Left lung (tissue), 10 donors: Measurements from ENCODE around the gene PDS5A. TPM values are rescaled to one million over a fixed set of nuclear protein-coding genes. Genes with fewer than 3 reads are reported as not detected.

ENCODE experiments used
- ATAC-seq: fragments of 200-7000 bp; cut with Tn5 transposase; one replicate; pipeline ENCODE4 v1.9.1; 2020; ENCODE audit warnings: moderate library complexity
- DNase-seq, 4 donors: peaks; one replicate each; pipeline ENCODE4 v3.0.0-alpha.2; 2013 to 2020
- H3K27ac ChIP-seq, 2 donors: fragments of 200-600 bp; sonication (generic) in 1 of 2; one replicate each; pipeline versions ENCODE4 v1.5.0 to v1.8.0; 2020 to 2021
- H3K27me3 ChIP-seq, 2 donors: fragments of 200-600 bp; sonication (generic) in 1 of 2; one replicate each; pipeline versions ENCODE4 v1.5.0 to v1.8.0; 2020 to 2021
- H3K36me3 ChIP-seq, 2 donors: fragments of 200-600 bp; sonication (generic) in 1 of 2; one replicate each; pipeline versions ENCODE4 v1.5.0 to v1.8.0; 2020 to 2021
- H3K4me1 ChIP-seq, 2 donors: fragments of 200-600 bp; one replicate each; pipeline ENCODE4 v1.8.0; 2021
- H3K4me3 ChIP-seq, 2 donors: fragments of 200-600 bp; sonication (generic) in 1 of 2; one replicate each; pipeline versions ENCODE4 v1.5.0 to v1.8.0; 2020 to 2021; ENCODE audit warnings: mild to moderate bottlenecking in 1 of 2
- H3K9me3 ChIP-seq, 2 donors: fragments of 200-600 bp; sonication (generic) in 1 of 2; one replicate each; pipeline versions ENCODE4 v1.5.0 to v1.8.0; 2020 to 2021
- CTCF ChIP-seq, 2 donors: fragments of 200-600 bp; sonication (generic) in 1 of 2; IDR thresholded peaks; one replicate each; pipeline versions ENCODE4 v1.5.0 to v1.8.0; 2021; ENCODE audit warnings: antibody characterized with exemption in 2 of 2
- intact Hi-C, 2 donors: fragments of 100-400 bp; cut with DNase I; formaldehyde crosslinking; loops; one replicate each; pipeline versions ENCODE4 v1.11.2 to v1.14.2; 2022
- polyA plus RNA-seq, 6 donors: library from polyadenylated mRNA; unstranded; fragments of 120-200 nt; gene quantifications; one replicate each; pipeline ENCODE4 v1.2.1, GENCODE V29; 2013; ENCODE audit not compliant: insufficient read length in 6 of 6
- total RNA-seq, 2 donors: library from RNA; stranded (reverse); fragmentation: NEBNext Ultra II Directional; extraction: Animal tissue kit (Norgen Biotek cat#: 25700); gene quantifications; one replicate each; pipeline ENCODE4 v1.2.1, GENCODE V29; 2021
- donor health status: DM: no; HTN: yes; CAD: no.
- donor health status: DM: no; HTN: no; CAD: no.

Gene PDS5A
- total and polyA plus RNA-seq, 8 donors, result 66.4 to 82.1 (median 72.3) TPM

GRCh38 chr4:39865280-39865679 is 112.4 kb downstream of the PDS5A start:
- intact Hi-C loops, result no loop called here
- TF ChIP-seq CTCF (IDR thresholded peaks at IDR 0.05), result no peak

GRCh38 chr4:39864391-39864790 is 113.3 kb downstream of the PDS5A start:
- no peak for DNase-seq
- H3K4me1 ChIP-seq, result no peaks in the 10 kb centered on the region
- intact Hi-C loops, result no loop called here
- no peaks in the 10 kb centered on the region for H3K9me3 ChIP-seq
- TF ChIP-seq CTCF (IDR thresholded peaks at IDR 0.05), result no peak
- peaks cover 0 to 95% of the 10 kb centered on the region in 2 donors for H3K36me3 ChIP-seq
- ATAC-seq, result no peak
- no peaks in the 10 kb centered on the region for H3K27me3 ChIP-seq
- H3K4me3 ChIP-seq, result no peak overlapping the region
- H3K27ac ChIP-seq, result no peak overlapping the region

More at GRCh38 chr4:39865280-39865679, 112.4 kb downstream of the PDS5A start:
- Histone ChIP-seq H3K27me3 (no peaks in the 10 kb centered on the region), H3K4me3 (no peak overlapping the region), H3K9me3 (no peaks in the 10 kb centered on the region), H3K27ac (no peak overlapping the region), H3K4me1 (no peaks in the 10 kb centered on the region), H3K36me3 (peaks cover 0 to 95% of the 10 kb centered on the region in 2 donors)
- DNase-seq (no peak), ATAC-seq (no peak)

DNA sequence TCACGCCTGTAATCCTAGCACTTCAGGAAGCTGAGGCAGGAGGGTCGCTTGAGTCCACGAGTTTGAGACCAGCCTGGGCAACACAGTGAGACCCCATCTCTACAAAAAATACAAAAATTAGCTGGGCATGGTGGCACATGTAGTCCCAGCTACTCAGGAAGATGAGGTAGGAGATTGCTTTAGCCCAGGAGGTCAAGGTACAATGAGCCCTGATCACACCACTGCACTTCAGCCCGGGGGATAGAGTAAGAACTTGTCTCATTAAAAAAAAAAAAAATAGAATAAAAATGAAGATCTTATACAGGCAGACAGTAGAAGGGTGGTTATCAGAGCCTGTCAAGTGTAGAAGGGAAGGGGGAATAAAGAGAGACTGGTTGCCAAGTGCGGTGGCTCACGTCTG is 116.9 kb downstream of the PDS5A start:
- no peak for DNase-seq
- intact Hi-C loops, result no loop called here
- Histone ChIP-seq H3K36me3 (peaks cover 0 to 99% of the 10 kb centered on the region in 2 donors), H3K27ac (no peak overlapping the region), H3K27me3 (no peaks in the 10 kb centered on the region), H3K4me3 (no peak overlapping the region), H3K4me1 (no peaks in the 10 kb centered on the region), H3K9me3 (peaks cover 0 to 6% of the 10 kb centered on the region in 2 donors)
- TF ChIP-seq CTCF (IDR thresholded peaks at IDR 0.05), result no peak
- no peak for ATAC-seq

- ATAC-seq, result no peak
- intact Hi-C loops, result no loop called here
- no peak for TF ChIP-seq CTCF (IDR thresholded peaks at IDR 0.05)
- Histone ChIP-seq H3K9me3 (peaks cover 0 to 10% of the 10 kb centered on the region in 2 donors), H3K36me3 (peaks cover 0 to 75% of the 10 kb centered on the region in 2 donors), H3K27me3 (no peaks in the 10 kb centered on the region), H3K27ac (no peak overlapping the region), H3K4me1 (no peaks in the 10 kb centered on the region), H3K4me3 (no peak overlapping the region)
- no peak for DNase-seq
Measured at GRCh38 chr4:39855909-39856512, 121.7 kb downstream of the PDS5A start.

DNA sequence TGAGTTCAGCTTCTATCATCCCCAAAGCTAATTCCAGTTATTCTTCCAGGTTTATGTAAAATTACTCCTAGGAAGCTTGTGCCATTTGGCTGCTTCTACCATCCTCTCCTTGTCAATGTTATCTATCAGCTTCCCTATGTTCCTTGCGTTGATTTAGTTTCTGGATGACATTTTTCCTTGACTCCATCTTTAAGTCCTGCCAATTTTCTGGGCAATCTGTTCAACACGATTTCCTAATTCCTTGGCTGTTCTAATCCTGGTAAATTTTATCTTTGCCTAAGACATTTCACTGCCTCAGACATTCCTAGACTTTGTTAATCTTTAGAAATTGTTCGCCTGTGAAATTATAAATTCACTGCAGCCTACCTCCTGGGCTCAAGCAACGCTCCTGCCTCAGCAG is 125.1 kb downstream of the PDS5A start:
- ATAC-seq (no peak), DNase-seq (no peak)
- Histone ChIP-seq H3K9me3 (peaks cover 0 to 10% of the 10 kb centered on the region in 2 donors), H3K4me1 (no peaks in the 10 kb centered on the region), H3K27me3 (no peaks in the 10 kb centered on the region), H3K4me3 (no peak overlapping the region), H3K36me3 (peaks cover 0 to 63% of the 10 kb centered on the region in 2 donors), H3K27ac (no peak overlapping the region)
- intact Hi-C loops, result no loop called here
- TF ChIP-seq CTCF (IDR thresholded peaks at IDR 0.05), result no peak
